ENCODE data around the gene RAB35.

GRCh38 chr12:120089105-120089504, 27.4 kb downstream of the RAB35 start:
- TF ChIP-seq CTCF (IDR thresholded peaks at IDR 0.05; ENCODE audit: insufficient read depth, low read length, poor library complexity, severe bottlenecking) (no peak), EZH2phosphoT487 (conservative IDR thresholded peaks at IDR 0.05; ENCODE audit: low read length) (no peak)
